Stimulated activated naive B cell treated with anti-CD40 and anti-IgM and Interleukin-4, amounts not matched to agents 10 μg/mL and 1 μg/mL and 100 μg/mL, for 72 hours (primary cell): Measurements from ENCODE around the gene TICRR.
"Not testable (repeated sequence)": the region's sequence is repeated elsewhere in the genome, so short reads cannot be mapped to it uniquely, and the experiment has no call there.

Source experiments
- ATAC-seq, 2 donors: fragments of 150-1000 bp; cut with Tn5 transposase; replicated peaks; 2 replicates each; pipeline ENCODE4 v1.10.0; 2021; ENCODE audit warnings: moderate library complexity in 1 of 2
- DNase-seq: peaks from one replicate; pipeline ENCODE4 v3.0.0; 2021
- H3K27ac Mint-ChIP-seq: one replicate; pipeline ENCODE4 v1.8.0; 2022; ENCODE audit warnings: mild to moderate bottlenecking, mixed read lengths
- H3K27me3 Mint-ChIP-seq, 2 donors: one replicate each; pipeline ENCODE4 v1.8.0; 2022; ENCODE audit warnings: mixed read lengths in 2 of 2
- H3K36me3 Mint-ChIP-seq, 2 donors: one replicate each; pipeline ENCODE4 v1.8.0; 2022; ENCODE audit warnings: mixed read lengths in 2 of 2, mild to moderate bottlenecking in 1 of 2
- H3K4me1 Mint-ChIP-seq, 2 donors: one replicate each; pipeline ENCODE4 v1.8.0; 2022; ENCODE audit warnings: mixed read lengths in 2 of 2, mild to moderate bottlenecking in 1 of 2
- H3K4me3 Mint-ChIP-seq, 2 donors: one replicate each; pipeline ENCODE4 v1.8.0; 2022; ENCODE audit warnings: mild to moderate bottlenecking in 2 of 2, mixed read lengths in 2 of 2, moderate library complexity in 1 of 2
- H3K9me3 Mint-ChIP-seq, 2 donors: one replicate each; pipeline ENCODE4 v1.8.0; 2022; ENCODE audit warnings: mixed read lengths in 2 of 2, mild to moderate bottlenecking in 1 of 2

Gene TICRR, protein sequence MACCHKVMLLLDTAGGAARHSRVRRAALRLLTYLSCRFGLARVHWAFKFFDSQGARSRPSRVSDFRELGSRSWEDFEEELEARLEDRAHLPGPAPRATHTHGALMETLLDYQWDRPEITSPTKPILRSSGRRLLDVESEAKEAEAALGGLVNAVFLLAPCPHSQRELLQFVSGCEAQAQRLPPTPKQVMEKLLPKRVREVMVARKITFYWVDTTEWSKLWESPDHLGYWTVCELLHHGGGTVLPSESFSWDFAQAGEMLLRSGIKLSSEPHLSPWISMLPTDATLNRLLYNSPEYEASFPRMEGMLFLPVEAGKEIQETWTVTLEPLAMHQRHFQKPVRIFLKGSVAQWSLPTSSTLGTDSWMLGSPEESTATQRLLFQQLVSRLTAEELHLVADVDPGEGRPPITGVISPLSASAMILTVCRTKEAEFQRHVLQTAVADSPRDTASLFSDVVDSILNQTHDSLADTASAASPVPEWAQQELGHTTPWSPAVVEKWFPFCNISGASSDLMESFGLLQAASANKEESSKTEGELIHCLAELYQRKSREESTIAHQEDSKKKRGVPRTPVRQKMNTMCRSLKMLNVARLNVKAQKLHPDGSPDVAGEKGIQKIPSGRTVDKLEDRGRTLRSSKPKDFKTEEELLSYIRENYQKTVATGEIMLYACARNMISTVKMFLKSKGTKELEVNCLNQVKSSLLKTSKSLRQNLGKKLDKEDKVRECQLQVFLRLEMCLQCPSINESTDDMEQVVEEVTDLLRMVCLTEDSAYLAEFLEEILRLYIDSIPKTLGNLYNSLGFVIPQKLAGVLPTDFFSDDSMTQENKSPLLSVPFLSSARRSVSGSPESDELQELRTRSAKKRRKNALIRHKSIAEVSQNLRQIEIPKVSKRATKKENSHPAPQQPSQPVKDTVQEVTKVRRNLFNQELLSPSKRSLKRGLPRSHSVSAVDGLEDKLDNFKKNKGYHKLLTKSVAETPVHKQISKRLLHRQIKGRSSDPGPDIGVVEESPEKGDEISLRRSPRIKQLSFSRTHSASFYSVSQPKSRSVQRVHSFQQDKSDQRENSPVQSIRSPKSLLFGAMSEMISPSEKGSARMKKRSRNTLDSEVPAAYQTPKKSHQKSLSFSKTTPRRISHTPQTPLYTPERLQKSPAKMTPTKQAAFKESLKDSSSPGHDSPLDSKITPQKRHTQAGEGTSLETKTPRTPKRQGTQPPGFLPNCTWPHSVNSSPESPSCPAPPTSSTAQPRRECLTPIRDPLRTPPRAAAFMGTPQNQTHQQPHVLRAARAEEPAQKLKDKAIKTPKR (N-terminal part only)

DNA sequence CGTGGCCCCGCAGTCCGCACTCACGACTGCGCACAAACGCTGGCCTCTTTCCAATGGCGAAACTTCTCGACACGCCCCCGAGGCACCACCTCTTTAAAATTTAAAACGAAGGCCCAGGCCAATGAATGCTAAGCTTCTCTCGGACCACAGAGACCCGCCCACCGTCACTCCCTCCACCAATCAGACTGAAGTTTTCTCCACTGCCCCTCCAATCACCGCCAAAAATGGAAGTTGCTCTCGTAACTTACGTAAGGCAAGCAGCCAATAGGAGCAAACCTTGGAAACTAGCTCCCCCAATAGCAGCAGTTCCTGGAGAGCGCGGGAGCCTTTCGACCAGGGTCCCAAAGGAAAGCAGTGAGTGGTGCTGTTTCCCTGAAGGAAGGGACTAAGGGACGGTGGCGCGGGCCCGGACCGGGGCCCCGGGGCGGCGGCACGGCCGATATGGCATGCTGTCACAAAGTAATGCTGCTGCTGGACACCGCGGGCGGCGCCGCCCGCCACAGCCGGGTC, at the start of gene TICRR:
TICRR (plus strand) TSS at position 324 of the 510 bp plus-strand sequence; CDS start at position 442, 118 bp downstream.
- H3K9me3 Mint-ChIP-seq, result no peaks in the 10 kb centered on the region

DNA sequence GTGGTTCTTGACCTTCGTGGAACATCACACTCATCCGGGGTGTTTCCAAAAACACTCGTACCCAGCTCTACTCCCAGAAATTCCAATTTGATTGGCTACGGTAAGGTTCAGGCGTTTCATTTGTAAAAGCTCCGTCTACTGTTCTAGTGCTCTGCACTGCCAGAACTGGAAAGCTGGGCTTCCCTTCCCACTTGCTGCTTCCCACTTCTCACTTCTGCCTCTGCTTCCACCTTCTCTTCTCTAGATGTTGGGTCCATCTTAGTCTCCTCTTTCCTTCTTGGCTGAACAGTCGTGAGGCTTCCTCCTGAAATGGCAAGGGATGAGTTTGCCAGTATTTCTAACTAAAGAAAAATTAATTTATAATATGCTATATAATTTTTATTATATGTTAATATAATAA, 49.1 kb upstream of the TICRR start:
- no peaks in the 10 kb centered on the region for H3K9me3 Mint-ChIP-seq

More for the DNA sequence above, at the start of gene TICRR:
- Mint-ChIP-seq H3K27me3 (peaks cover 14 to 17% of the 10 kb centered on the region in 2 donors), H3K36me3 (no peaks in the 10 kb centered on the region), H3K4me1 (peaks cover 8 to 10% of the 10 kb centered on the region in 2 donors), H3K4me3 (peak within 1 kb of the TSS; percentile 84 to 90), H3K27ac (peak within 1 kb of the TSS; percentile 62)
- peak; percentile 96 to 97 for ATAC-seq
- peak; percentile 96 for DNase-seq

DNA sequence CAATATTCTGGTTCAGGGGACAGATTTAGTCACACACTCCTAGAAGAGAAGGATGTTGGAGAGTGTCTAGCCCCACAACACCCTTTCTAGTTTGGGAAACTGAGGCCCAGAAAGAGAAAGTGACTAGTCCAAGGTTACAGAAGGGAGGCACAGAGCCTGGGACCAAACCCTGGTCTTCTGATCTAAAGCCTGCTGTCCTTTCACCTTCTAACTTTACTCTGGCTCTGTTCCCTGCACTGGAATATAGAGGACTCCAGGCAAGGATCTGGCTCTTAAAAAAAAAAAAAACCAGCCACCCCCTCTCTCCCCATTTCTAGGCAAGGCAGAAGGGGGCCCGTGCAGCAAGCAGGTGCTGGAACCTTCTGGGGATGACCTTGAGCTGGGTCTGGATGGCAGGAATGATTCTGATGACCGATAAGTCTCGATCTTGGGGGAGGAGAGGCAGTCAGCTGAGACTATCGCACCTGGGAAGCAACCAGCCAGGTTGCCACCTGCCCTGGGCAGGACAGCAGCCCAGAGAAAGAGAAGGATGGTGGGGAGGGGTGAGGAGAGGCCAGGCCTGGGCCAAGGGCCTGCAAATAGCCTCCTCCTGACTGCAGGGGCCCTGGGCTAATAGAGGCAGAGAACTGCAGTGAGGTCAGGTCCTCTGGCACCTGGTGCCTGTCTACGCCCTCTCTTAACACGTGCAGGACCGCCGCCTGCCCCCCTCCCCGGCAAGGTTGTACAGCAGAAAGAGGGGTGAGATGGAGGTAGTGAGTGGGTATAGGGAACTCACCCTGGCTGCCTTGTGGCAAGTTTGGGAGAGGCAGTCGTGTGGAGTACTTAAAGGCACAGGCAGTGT, 48.4 kb upstream of the TICRR start:
- no peak for DNase-seq
- ATAC-seq, result no peak
- Mint-ChIP-seq H3K27me3 (peaks cover 7 to 15% of the 10 kb centered on the region in 2 donors), H3K36me3 (no peaks in the 10 kb centered on the region), H3K4me3 (no peak overlapping the region), H3K4me1 (no peaks in the 10 kb centered on the region), H3K27ac (no peak overlapping the region), H3K9me3 (no peaks in the 10 kb centered on the region)

More for the DNA sequence above, 49.1 kb upstream of the TICRR start:
- no peaks in the 10 kb centered on the region for H3K36me3 Mint-ChIP-seq
- ATAC-seq, result no peak
- H3K4me1 Mint-ChIP-seq, result no peaks in the 10 kb centered on the region
- no peak overlapping the region for H3K27ac Mint-ChIP-seq
- H3K27me3 Mint-ChIP-seq, result peaks cover 7 to 12% of the 10 kb centered on the region in 2 donors
- DNase-seq, result no peak
- no peak overlapping the region for H3K4me3 Mint-ChIP-seq

DNA sequence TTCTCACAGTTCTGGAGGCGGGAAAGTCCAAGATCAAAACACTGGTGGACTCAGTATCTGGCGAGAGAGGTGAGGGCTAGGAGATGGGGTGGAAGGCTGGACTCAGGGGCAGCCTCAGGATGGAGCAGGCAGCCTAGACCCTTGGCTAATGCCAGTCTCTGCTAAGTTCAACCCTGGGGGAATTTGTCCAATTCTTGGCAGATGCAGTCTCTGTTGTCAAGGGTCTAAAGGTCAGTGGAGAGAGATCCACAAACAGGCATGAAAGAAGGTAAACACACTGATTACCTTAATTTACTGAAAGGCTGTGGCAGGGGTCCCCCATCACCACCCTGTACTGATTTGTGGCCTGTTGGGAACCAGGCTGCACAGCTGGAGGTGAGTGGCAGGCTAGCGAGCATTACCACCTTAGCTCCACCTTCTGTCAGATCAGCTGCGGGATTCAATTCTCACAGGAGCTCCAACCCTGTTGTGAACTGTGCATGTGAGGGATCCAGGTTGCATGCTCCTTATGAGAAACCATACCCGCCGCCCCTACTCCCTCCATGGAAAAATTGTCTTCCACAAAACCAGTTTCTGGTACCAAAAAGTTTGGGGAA, 46.4 kb upstream of the TICRR start:
- no peaks in the 10 kb centered on the region for H3K4me1 Mint-ChIP-seq
- ATAC-seq (no peak), DNase-seq (no peak)
- peaks cover 0 to under 1% of the 10 kb centered on the region in 2 donors for H3K36me3 Mint-ChIP-seq
- H3K27me3 Mint-ChIP-seq, result peaks cover 6 to 16% of the 10 kb centered on the region in 2 donors
- no peak overlapping the region for H3K4me3 Mint-ChIP-seq
- no peak overlapping the region for H3K27ac Mint-ChIP-seq
- peaks cover under 1 to 3% of the 10 kb centered on the region in 2 donors for H3K9me3 Mint-ChIP-seq

DNA sequence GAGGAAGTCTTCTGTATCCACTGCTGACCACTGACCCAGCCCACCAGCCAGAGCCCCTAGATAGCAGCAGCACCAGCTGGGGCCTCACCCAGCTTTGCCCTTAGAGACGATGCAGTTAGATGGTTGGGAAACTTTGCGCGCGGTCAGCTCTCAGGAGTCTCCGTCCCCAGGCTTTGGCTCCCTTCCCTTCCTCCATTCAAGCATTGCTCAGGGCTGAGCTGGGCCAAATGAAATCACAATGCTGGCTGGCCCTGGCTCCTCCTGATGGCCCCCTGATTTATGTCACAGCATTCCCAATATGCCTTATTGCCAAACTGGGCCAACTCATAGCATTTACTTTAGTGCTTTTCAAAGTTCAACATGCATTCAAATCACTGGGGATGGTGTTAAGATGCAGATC, 44.3 kb upstream of the TICRR start:
- peaks cover 8 to 9% of the 10 kb centered on the region in 2 donors for H3K9me3 Mint-ChIP-seq
- H3K36me3 Mint-ChIP-seq, result peaks cover 0 to 3% of the 10 kb centered on the region in 2 donors
- peaks cover 10 to 23% of the 10 kb centered on the region in 2 donors for H3K27me3 Mint-ChIP-seq
- no peaks in the 10 kb centered on the region for H3K4me1 Mint-ChIP-seq
- H3K27ac Mint-ChIP-seq, result no peak overlapping the region
- DNase-seq (no peak), ATAC-seq (no peak)
- no peak overlapping the region for H3K4me3 Mint-ChIP-seq

DNA sequence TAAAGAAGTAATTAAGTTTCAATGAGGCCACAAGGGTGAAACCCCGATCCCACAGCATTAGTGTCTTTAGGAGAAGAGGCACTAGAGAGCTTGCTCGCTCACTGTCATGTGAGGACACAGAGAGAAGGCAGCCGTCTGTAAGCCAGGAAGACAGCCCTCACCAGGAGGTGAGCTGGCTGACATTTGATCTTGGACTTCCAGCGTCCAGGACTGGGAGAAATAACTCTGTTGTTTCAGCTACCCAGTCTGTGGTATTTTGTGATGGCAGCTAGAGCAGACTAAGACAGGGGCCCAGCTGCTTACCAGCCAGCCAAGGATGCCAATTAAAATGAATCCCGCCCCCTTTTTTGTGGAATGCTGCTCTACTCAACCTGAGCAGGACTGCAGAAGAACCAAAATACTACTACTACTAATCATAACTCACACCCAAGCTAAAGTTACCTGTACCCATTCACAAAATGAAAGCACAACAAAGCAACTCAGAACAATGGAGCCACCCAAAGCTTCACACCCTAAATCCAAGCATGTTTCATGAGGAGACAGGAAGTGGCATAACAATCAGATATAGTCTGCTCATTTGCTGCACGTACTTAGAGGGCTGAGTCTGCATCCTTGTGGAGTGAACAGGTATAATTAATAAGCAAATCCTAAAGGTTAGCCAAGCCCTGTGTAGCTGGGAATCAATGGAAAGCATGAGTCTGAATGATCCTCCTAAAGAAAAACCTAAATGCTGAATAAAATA, 43.3 kb upstream of the TICRR start:
- H3K27me3 Mint-ChIP-seq, result peaks cover 13 to 19% of the 10 kb centered on the region in 2 donors
- ATAC-seq (no peak), DNase-seq (no peak)
- peaks cover 0 to 3% of the 10 kb centered on the region in 2 donors for H3K36me3 Mint-ChIP-seq
- no peak overlapping the region for H3K27ac Mint-ChIP-seq
- H3K9me3 Mint-ChIP-seq, result peaks cover 8 to 9% of the 10 kb centered on the region in 2 donors
- no peaks in the 10 kb centered on the region for H3K4me1 Mint-ChIP-seq
- H3K4me3 Mint-ChIP-seq, result no peak overlapping the region

DNA sequence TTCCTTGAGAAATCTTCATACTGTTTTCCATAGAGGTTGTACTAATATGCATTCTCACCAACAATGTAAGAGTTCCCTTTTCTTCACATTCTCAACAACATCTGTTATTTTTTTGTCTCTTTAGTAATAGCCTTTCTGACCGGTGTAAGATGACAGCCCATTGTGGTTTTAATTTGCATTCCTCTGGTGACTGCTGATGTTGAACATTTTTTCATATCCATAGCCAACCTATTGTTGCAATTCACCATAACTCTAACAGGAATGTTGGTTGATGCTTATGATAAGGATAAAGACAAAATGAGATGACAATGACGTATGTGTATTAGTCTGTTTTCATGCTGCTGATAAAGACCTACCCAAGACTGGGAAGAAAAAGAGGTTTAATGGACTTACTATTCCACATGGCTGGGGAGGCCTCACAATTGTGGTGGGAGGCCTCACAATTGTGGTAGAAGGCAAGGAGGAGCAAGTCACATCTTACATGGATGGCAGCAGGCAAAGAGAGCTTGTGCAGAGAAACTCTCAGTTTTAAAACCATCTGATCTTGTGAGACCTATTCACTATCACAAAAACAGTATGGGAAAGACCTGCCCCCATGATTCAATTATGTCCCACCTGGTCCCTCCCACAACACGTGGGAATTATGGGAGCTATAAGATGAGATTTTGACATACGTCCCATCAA, 41.3 kb upstream of the TICRR start:
- no peak overlapping the region for H3K27ac Mint-ChIP-seq
- peaks cover 16 to 17% of the 10 kb centered on the region in 2 donors for H3K9me3 Mint-ChIP-seq
- no peaks in the 10 kb centered on the region for H3K4me1 Mint-ChIP-seq
- no peak for ATAC-seq
- H3K4me3 Mint-ChIP-seq, result no peak overlapping the region
- no peak for DNase-seq
- peaks cover 11 to 18% of the 10 kb centered on the region in 2 donors for H3K27me3 Mint-ChIP-seq
- H3K36me3 Mint-ChIP-seq, result peaks cover 0 to 7% of the 10 kb centered on the region in 2 donors

DNA sequence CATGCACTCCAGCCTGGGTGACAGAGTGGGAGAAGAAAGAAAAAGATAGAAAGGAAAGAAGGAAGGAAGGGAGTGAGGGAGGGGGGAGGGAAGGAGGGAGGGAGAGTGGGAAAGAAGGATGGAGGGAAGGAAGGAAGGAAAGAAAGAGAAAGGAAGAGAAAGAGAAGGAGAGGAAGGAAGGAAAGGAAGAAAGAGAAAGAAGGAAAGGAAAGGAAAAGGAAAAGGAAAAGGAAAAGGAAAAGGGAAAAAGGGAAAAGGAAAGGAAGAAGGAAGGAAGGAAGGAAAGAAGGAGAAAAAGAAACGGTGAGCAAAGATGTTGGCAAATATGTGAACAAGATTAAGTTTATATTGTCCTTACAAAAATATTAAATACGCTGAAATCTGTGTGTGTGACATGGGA, 36.2 kb upstream of the TICRR start:
- H3K27me3 Mint-ChIP-seq, result peaks cover 19 to 25% of the 10 kb centered on the region in 2 donors
- H3K36me3 Mint-ChIP-seq, result peaks cover 0 to 5% of the 10 kb centered on the region in 2 donors
- H3K4me1 Mint-ChIP-seq, result no peaks in the 10 kb centered on the region
- no peak overlapping the region for H3K4me3 Mint-ChIP-seq
- ATAC-seq, result no peak
- H3K9me3 Mint-ChIP-seq, result peaks cover 18 to 19% of the 10 kb centered on the region in 2 donors
- DNase-seq, result no peak
- H3K27ac Mint-ChIP-seq, result no peak overlapping the region

DNA sequence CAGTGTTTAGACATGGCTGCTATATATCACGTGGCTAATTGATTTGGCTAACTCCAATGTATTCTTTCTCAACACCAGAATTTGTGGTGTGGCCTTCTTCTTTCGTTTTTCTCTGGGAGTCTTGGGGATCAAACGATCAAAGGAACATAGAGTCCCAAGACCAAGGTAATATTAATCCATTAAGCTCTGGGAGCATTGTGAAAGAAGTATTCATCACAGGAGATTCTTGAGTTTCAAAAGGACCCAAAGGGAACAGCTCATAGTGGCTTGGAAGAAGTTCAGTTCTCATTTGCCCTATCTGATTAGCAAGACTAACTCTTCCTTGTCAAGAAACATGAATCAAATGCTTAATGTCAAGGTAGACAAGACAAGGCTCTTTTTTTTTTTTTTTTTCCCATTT, 32.9 kb upstream of the TICRR start:
- Mint-ChIP-seq H3K4me3 (no peak overlapping the region), H3K4me1 (no peaks in the 10 kb centered on the region), H3K27me3 (peaks cover 20 to 24% of the 10 kb centered on the region in 2 donors), H3K36me3 (peaks cover 0 to 4% of the 10 kb centered on the region in 2 donors), H3K9me3 (peaks cover 13 to 15% of the 10 kb centered on the region in 2 donors), H3K27ac (no peak overlapping the region)
- ATAC-seq, result no peak
- no peak for DNase-seq

DNA sequence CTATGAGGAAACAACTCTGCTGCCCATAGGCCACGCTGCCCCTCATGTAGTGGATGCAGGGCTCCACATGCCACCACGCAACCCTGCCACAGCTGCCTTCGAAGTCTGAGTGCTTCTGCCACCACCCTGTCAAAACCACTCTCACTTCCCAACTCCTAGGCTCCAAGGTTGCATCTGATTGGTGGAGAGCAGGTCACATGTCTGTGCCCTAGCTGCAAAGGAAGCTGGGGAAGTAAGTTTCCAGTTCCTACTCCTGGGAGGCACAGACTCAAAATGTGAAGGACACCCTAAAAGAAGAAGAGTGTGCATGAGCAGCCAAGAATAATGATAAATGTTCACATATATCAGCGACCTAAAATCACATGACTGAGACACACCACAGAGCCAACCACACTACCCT, 31.9 kb upstream of the TICRR start:
- Mint-ChIP-seq H3K4me1 (no peaks in the 10 kb centered on the region), H3K36me3 (no peaks in the 10 kb centered on the region), H3K27me3 (peaks cover 20 to 29% of the 10 kb centered on the region in 2 donors), H3K27ac (no peak overlapping the region), H3K4me3 (no peak overlapping the region), H3K9me3 (peaks cover 5 to 8% of the 10 kb centered on the region in 2 donors)
- ATAC-seq (no peak), DNase-seq (no peak)

DNA sequence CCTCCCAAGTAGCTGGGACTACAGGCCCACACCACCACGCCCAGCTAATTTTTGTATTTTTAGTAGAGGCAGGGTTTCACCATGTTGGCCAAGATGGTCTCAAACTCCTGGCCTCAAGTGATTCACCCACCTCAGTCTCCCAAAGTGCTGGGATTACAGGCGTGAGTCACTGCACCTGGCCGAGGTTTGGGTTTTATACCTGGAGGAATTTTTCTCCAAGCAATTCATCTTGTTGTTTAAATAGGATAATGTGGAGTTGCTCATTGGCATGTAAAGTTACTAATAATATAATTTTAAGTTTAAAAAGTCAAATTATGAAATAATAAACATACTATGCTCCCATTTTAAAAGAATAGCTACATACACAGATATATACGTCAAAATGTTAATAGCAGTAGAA, 26.1 kb upstream of the TICRR start:
- not testable (repeated sequence) for H3K27ac Mint-ChIP-seq, H3K36me3 Mint-ChIP-seq, ATAC-seq, DNase-seq, H3K4me1 Mint-ChIP-seq, H3K4me3 Mint-ChIP-seq, H3K9me3 Mint-ChIP-seq
- H3K27me3 Mint-ChIP-seq, result peaks cover 24 to 30% of the 10 kb centered on the region in 2 donors

DNA sequence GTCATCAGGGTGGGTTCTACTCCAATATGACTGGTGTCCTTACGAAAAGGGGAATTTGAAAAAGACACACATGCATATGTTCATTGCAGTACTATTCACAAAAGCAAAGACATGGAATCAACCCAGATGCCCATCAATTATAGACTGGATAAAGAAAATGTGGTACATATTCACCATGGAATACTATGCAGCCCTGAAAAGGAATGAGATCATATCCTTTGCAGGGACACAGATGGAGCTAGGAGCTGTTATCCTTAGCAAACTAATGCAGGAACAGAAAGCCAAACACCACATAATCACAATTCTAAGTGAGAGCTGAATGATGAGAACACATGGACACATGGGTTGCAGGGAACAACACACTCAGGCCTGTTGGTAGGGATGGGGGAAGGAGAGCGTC, 24.8 kb upstream of the TICRR start:
- H3K4me3 Mint-ChIP-seq, result no peak overlapping the region
- ATAC-seq (no peak), DNase-seq (no peak)
- H3K4me1 Mint-ChIP-seq, result peaks cover 0 to 8% of the 10 kb centered on the region in 2 donors
- H3K36me3 Mint-ChIP-seq, result no peaks in the 10 kb centered on the region
- H3K27me3 Mint-ChIP-seq, result peaks cover 26 to 35% of the 10 kb centered on the region in 2 donors
- peaks cover 0 to 1% of the 10 kb centered on the region in 2 donors for H3K9me3 Mint-ChIP-seq
- H3K27ac Mint-ChIP-seq, result no peak overlapping the region
